Esophagus muscularis mucosa (tissue), 4 donors: ENCODE measurements around the gene TRERF1. TPM values are rescaled to one million over a fixed set of nuclear protein-coding genes. Genes with fewer than 3 reads are reported as not detected.

Source experiments
- DNase-seq: peaks from one replicate; pipeline ENCODE4 v3.0.0-alpha.2; 2017; ENCODE audit errors: extremely low spot score
- H3K27ac ChIP-seq, 4 donors: fragments of 200-600 bp; sonication (generic); replicated peaks in 1 of 4; 1 replicate in 3 of 4; 2 replicates in 1 of 4; pipeline ENCODE4 v1.5.1; 2016 to 2019; ENCODE audit warnings: mild to moderate bottlenecking in 1 of 4
- H3K27me3 ChIP-seq, 4 donors: fragments of 200-600 bp; sonication (generic); one replicate each; pipeline versions ENCODE4 v1.5.1 to v1.6.0; 2016 to 2019
- H3K36me3 ChIP-seq, 4 donors: fragments of 200-600 bp; sonication (generic); one replicate each; pipeline ENCODE4 v1.5.1; 2016 to 2019
- H3K4me1 ChIP-seq, 4 donors: fragments of 200-600 bp; sonication (generic); one replicate each; pipeline ENCODE4 v1.5.1; 2016 to 2019
- H3K4me3 ChIP-seq, 4 donors: fragments of 200-600 bp; sonication (generic); 1 replicate in 2 of 4; 2 replicates in 2 of 4; pipeline ENCODE4 v1.5.1; 2016 to 2019; ENCODE audit warnings: mild to moderate bottlenecking in 4 of 4, moderate library complexity in 1 of 4
- H3K9me3 ChIP-seq, 4 donors: fragments of 200-600 bp; sonication (generic); 1 replicate in 3 of 4; 2 replicates in 1 of 4; pipeline ENCODE4 v1.5.1; 2016 to 2019
- EP300 ChIP-seq: sonication (generic); formaldehyde crosslinking; IDR thresholded peaks from one replicate; pipeline ENCODE4 v1.6.1; 2017; ENCODE audit warnings: antibody characterized with exemption
- POLR2A ChIP-seq: fragments of 450-650 bp; IDR thresholded peaks from one replicate; pipeline ENCODE4 v1.6.1; 2017; ENCODE audit warnings: antibody characterized with exemption, moderate library complexity, mild to moderate bottlenecking, low read depth
- POLR2AphosphoS5 ChIP-seq, 2 donors: sonication (generic); formaldehyde crosslinking; IDR thresholded peaks; one replicate each; pipeline ENCODE4 v1.6.1; 2017; ENCODE audit warnings: antibody characterized with exemption in 2 of 2
- WGBS: methylation state at CpG from one replicate; pipeline ENCODE4 v1.1.5; 2018; 5-methylcytosine and 5-hydroxymethylcytosine counted together
- intact Hi-C: fragments of 100-400 bp; cut with DNase I; formaldehyde crosslinking; loops from one replicate; pipeline ENCODE4 v1.15.1; 2023
- total RNA-seq, 4 donors: library from RNA; depleted of rRNA; stranded (reverse); fragments of >200 nt; gene quantifications; one replicate each; pipeline versions ENCODE4 v1.1.0 to v1.2.1, GENCODE V29; 2016
- TF ChIP-seq, protein P1 (sequence below), 3 experiments: fragments of 200-600 bp in 2 of 3; fragments of 450-650 bp in 1 of 3; sonication (generic) in 2 of 3; IDR thresholded peaks; one replicate each; pipeline ENCODE4 v1.5.1; 2017 to 2019; ENCODE audit warnings: antibody characterized with exemption in 3 of 3, mild to moderate bottlenecking in 2 of 3, moderate library complexity in 1 of 3

The TRERF1 gene
- total RNA-seq, 4 donors from 2014 or later: 4.6 to 8.6 (median 6.4) TPM

DNA sequence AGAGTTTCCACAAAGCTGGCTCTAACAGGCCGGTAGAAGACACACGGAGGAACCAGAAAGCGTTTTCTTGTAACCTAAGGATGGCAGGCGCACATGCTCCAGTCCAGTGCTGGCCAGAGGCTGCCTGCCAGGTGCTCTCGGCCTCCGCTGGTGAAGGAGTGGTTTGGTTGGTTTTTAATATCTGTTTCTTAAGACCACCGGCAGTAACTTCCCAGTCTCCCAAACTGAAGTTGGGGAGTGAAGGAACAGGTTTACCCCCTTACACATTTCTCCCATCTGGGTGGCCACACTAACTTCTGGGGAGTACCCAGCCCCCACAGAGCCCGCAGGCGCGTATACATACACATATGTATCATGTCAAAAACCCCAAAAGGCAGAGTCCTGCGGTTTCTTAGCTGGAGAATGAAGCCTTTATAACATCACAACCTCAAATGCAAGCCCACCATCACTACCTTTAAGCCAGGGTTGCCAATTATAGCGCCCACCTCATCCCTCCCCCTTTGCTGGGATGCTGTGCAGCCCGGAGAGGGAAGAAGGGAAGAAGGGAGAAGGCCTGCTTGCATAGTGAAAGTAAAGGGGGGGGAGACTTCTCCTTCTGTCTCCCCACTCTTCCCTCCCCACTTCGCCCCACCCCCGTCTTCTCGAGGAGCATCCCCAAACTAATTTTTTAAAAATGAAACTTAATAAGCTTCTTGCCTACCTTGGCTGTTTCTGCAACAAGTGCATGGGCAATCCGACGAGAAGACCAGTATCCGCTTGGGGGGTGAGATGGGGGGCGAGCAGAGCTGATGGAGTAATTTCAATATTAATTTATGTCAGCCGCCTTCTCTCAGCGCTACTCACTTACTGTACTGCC, 1.0 kb downstream of the TRERF1 start:
- 5% methylated on average over 16 of the region's 22 CpGs for WGBS
- Histone ChIP-seq H3K27me3 (no peaks in the 10 kb centered on the region), H3K36me3 (no peaks in the 10 kb centered on the region), H3K9me3 (no peaks in the 10 kb centered on the region), H3K27ac (peak overlapping the region; percentile 87 to 92 (median 90)), H3K4me3 (peak overlapping the region; percentile 78 to 96 (median 88)), H3K4me1 (peaks cover 27 to 49% (median 40%) of the 10 kb centered on the region in 4 donors)
- peak; percentile 92 for DNase-seq
- no peak for TF ChIP-seq EP300
- TF ChIP-seq POLR2AphosphoS5 (IDR thresholded peaks at IDR 0.05): no peak
- TF ChIP-seq, protein P1, sequence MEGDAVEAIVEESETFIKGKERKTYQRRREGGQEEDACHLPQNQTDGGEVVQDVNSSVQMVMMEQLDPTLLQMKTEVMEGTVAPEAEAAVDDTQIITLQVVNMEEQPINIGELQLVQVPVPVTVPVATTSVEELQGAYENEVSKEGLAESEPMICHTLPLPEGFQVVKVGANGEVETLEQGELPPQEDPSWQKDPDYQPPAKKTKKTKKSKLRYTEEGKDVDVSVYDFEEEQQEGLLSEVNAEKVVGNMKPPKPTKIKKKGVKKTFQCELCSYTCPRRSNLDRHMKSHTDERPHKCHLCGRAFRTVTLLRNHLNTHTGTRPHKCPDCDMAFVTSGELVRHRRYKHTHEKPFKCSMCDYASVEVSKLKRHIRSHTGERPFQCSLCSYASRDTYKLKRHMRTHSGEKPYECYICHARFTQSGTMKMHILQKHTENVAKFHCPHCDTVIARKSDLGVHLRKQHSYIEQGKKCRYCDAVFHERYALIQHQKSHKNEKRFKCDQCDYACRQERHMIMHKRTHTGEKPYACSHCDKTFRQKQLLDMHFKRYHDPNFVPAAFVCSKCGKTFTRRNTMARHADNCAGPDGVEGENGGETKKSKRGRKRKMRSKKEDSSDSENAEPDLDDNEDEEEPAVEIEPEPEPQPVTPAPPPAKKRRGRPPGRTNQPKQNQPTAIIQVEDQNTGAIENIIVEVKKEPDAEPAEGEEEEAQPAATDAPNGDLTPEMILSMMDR (IDR thresholded peaks at IDR 0.05): no peak
- TF ChIP-seq POLR2A: no peak
- intact Hi-C loops: loop anchor here (10.0 kb wide), 1 partner anchor 186 kb away; no protein-coding TSS in a partner anchor

DNA sequence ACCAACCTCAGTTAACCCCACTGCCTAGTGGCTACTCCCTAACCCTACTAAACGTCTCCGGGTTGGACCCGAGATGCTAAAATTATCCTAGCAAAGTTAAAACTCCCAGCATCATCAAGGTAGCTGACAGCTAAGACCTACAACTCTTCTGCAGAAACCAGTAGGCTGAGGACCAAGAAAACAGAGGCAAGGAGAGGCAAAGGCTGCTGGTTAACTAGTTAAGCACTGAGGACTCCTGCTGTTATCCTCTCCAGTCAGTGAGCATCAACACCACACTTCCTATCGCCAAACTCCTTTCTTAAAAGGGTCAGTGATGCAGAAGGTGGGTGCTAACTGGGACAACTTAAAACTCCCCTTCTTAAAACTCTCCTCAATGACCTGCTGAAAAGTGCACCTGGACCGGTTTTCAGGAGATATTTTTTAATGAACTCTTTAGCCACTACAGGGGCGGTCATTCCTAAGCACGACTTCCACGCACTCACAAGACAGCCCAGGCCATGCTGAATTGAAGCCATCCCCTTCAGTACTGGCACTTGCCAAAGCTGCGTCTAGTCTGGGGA, 1.7 kb downstream of the TRERF1 start:
- WGBS: 19% methylated on average over 8 of the region's 9 CpGs
- H3K27ac ChIP-seq: peak overlapping the region; percentile 87 to 92 (median 90)
- no peaks in the 10 kb centered on the region for H3K9me3 ChIP-seq
- DNase-seq: peak; percentile 88
- no peaks in the 10 kb centered on the region for H3K36me3 ChIP-seq
- peaks cover 27 to 49% (median 40%) of the 10 kb centered on the region in 4 donors for H3K4me1 ChIP-seq
- TF ChIP-seq, protein P1 (IDR thresholded peaks at IDR 0.05): no peak
- TF ChIP-seq POLR2A (no peak), EP300 (no peak), POLR2AphosphoS5 (IDR thresholded peaks at IDR 0.05) (no peak)
- H3K27me3 ChIP-seq: no peaks in the 10 kb centered on the region
- peak overlapping the region; percentile 78 to 96 (median 88) for H3K4me3 ChIP-seq
- intact Hi-C loops: loop anchor here (10.0 kb wide), 1 partner anchor 185 kb away; no protein-coding TSS in a partner anchor

DNA sequence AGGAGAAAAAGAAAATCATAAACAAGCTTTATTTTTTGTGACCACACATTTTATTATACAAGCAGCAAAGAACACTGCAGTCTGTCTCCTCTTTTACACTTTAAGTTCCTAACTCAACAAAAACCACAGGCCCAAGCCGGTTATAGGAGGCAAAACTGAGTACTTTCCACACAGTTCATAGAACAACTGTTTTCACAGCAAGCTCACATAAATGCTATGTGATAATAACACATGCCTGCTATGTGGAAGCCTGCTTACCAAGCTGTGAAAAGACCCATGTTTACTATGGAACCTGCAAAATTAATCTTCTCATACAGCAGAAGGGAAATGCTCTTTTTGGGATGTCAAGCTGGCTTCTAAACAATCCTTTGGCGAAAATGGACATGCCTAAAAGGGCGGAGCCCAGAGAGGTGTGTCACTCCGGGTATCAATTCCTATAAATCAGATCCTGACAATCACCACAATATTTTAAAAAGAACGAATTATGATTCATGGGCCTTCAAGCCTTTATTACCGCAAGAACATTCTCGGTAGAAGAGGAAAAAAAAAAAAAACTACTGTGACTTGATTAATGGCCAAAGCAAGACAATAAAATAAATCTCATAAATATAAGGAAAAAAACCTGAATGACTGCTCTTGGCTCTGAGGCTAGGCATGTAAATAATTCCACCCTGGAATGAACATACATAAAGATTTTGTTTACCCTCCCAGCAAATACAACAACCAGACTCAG, 2.6 kb downstream of the TRERF1 start:
- no peaks in the 10 kb centered on the region for H3K9me3 ChIP-seq
- H3K27me3 ChIP-seq: no peaks in the 10 kb centered on the region
- no peaks in the 10 kb centered on the region for H3K36me3 ChIP-seq
- peak overlapping the region in 3 of 4 donors; percentile 78 to 96 (median 87) for H3K4me3 ChIP-seq
- H3K27ac ChIP-seq: peak overlapping the region; percentile 87 to 92 (median 90)
- intact Hi-C loops: no loop called here
- 24% methylated on average over 7 of the region's 7 CpGs for WGBS
- H3K4me1 ChIP-seq: peaks cover 27 to 49% (median 42%) of the 10 kb centered on the region in 4 donors
- peak; percentile 83 for DNase-seq
- TF ChIP-seq POLR2A (no peak), POLR2AphosphoS5 (IDR thresholded peaks at IDR 0.05) (no peak), EP300 (no peak)
- TF ChIP-seq, protein P1 (IDR thresholded peaks at IDR 0.05): no peak

DNA sequence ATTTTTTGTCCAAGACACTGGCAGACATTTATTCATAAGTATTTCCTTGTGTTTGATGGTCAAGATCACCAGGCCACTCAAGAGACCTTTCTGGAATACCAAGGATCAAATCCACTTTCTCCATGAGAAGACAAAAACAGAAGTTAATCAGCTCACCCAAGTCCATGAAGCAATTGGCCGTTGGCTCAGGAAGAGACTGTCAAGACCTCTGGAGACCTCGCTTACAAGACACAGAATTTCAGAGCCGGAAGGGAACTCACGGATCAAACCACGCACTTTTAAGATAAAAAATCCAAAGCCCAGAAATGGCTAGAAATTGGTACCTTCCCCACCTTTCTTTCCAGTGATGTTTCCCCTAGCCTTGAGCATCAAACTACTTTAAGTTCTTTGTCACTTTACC, 3.3 kb downstream of the TRERF1 start:
- peak; percentile 84 for DNase-seq
- no peaks in the 10 kb centered on the region for H3K27me3 ChIP-seq
- intact Hi-C loops: no loop called here
- peaks cover 25 to 49% (median 42%) of the 10 kb centered on the region in 4 donors for H3K4me1 ChIP-seq
- peak overlapping the region; percentile 87 to 92 (median 90) for H3K27ac ChIP-seq
- H3K4me3 ChIP-seq: no peak overlapping the region
- no peaks in the 10 kb centered on the region for H3K36me3 ChIP-seq
- H3K9me3 ChIP-seq: no peaks in the 10 kb centered on the region
- WGBS: 67% methylated on average over 5 of the region's 5 CpGs
- TF ChIP-seq POLR2A: no peak
- TF ChIP-seq POLR2AphosphoS5 (IDR thresholded peaks at IDR 0.05): no peak
- TF ChIP-seq, protein P1 (IDR thresholded peaks at IDR 0.05): no peak
- no peak for TF ChIP-seq EP300
